Stomach (tissue), 9 donors: ENCODE data around the gene ESAM. TPM values are rescaled to one million over a fixed set of nuclear protein-coding genes. Genes with fewer than 3 reads are reported as not detected.

Source experiments
- DNase-seq, 2 donors: peaks; one replicate each; pipeline versions ENCODE4 v3.0.0 to v3.0.0-alpha.2; 2013 to 2019
- H3K27ac ChIP-seq, 5 donors: fragments of 200-600 bp in 4 of 5; sonication (generic) in 4 of 5; one replicate each; pipeline ENCODE4 v1.5.1; 2013 to 2019; ENCODE audit warnings: mild to moderate bottlenecking in 1 of 5, moderate library complexity in 1 of 5
- H3K27me3 ChIP-seq, 3 donors: fragments of 200-600 bp; sonication (generic); one replicate each; pipeline ENCODE4 v1.5.1; 2017 to 2019; ENCODE audit warnings: mixed run types in 1 of 3
- H3K36me3 ChIP-seq, 4 donors: fragments of 200-600 bp; sonication (generic); 1 replicate in 3 of 4; 2 replicates in 1 of 4; pipeline ENCODE4 v1.5.1; 2016 to 2019
- H3K4me1 ChIP-seq, 4 donors: fragments of 200-600 bp; sonication (generic); one replicate each; pipeline ENCODE4 v1.5.1; 2016 to 2019
- H3K4me3 ChIP-seq, 4 donors: fragments of 200-600 bp; sonication (generic) in 3 of 4; one replicate each; pipeline ENCODE4 v1.5.1; 2016 to 2019; ENCODE audit warnings: mild to moderate bottlenecking in 1 of 4
- H3K9me3 ChIP-seq, 4 donors: fragments of 200-600 bp; sonication (generic); one replicate each; pipeline ENCODE4 v1.5.1; 2016 to 2019
- CTCF ChIP-seq, 7 experiments: fragments of 450-650 bp in 4 of 7; fragments of 200-600 bp in 3 of 7; sonication (generic) in 3 of 7; IDR thresholded peaks; one replicate each; pipeline ENCODE4 v1.5.1; 2016 to 2019; ENCODE audit warnings: antibody characterized with exemption in 7 of 7, control low read depth in 2 of 7, mild to moderate bottlenecking in 1 of 7
- EP300 ChIP-seq: sonication (generic); formaldehyde crosslinking; IDR thresholded peaks from one replicate; pipeline ENCODE4 v1.6.1; 2017; ENCODE audit warnings: antibody characterized with exemption
- POLR2A ChIP-seq, 4 donors: fragments of 450-650 bp; IDR thresholded peaks; one replicate each; pipeline ENCODE4 v1.6.1; 2016; ENCODE audit warnings: antibody characterized with exemption in 4 of 4, control low read depth in 2 of 4, mild to moderate bottlenecking in 1 of 4, moderate library complexity in 1 of 4
- POLR2AphosphoS5 ChIP-seq, 3 donors: sonication (generic); formaldehyde crosslinking; IDR thresholded peaks; one replicate each; pipeline ENCODE4 v1.6.1; 2016; ENCODE audit warnings: antibody characterized with exemption in 3 of 3
- WGBS, 5 donors: extraction: QIAGEN DNeasy Blood & Tissue Kit in 3 of 5; methylation state at CpG; one replicate each; pipeline versions ENCODE4 v1.1.5 to v1.1.7; 2013 to 2018; 5-methylcytosine and 5-hydroxymethylcytosine counted together
- intact Hi-C: fragments of 100-400 bp; cut with DNase I; formaldehyde crosslinking; loops from one replicate; pipeline ENCODE4 v1.15.1; 2023; ENCODE audit warnings: low total_unique reads
- polyA plus RNA-seq, 3 donors: library from polyadenylated mRNA; stranded (reverse); fragments of 200-250 nt; gene quantifications; one replicate each; pipeline ENCODE4 v1.2.3, GENCODE V29; 2013
- total RNA-seq, 5 donors: library from RNA; depleted of rRNA; stranded (reverse); fragments of >200 nt; gene quantifications; one replicate each; pipeline versions ENCODE4 v1.1.0 to v1.2.3, GENCODE V29; 2014 to 2016
- donor health status: healthy with polysubstance abuse.
- donor health status: Bipolar disorder and iron deficiency.
- donor health status: healthy.

The ESAM gene
- total and polyA plus RNA-seq, 8 donors: 4.1 to 19.6 (median 9.6) TPM

GRCh38 chr11:124804884-124805283 lies 42.8 kb upstream of the ESAM start:
- H3K9me3 ChIP-seq: no peaks in the 10 kb centered on the region

GRCh38 chr11:124801636-124802312 lies 39.7 kb upstream of the ESAM start:
- Histone ChIP-seq H3K27me3 (no peaks in the 10 kb centered on the region), H3K27ac (peak overlapping the region in 3 of 5 donors; percentile 98 to 100 (median 99)), H3K4me3 (no peak overlapping the region), H3K4me1 (peaks cover 15 to 41% (median 34%) of the 10 kb centered on the region in 4 donors), H3K36me3 (peaks cover 8 to 17% (median 12%) of the 10 kb centered on the region in 4 donors), H3K9me3 (no peaks in the 10 kb centered on the region)
- no peak for TF ChIP-seq POLR2AphosphoS5 (IDR thresholded peaks at IDR 0.05)
- no peak for TF ChIP-seq CTCF (IDR thresholded peaks at IDR 0.05)
- TF ChIP-seq POLR2A (IDR thresholded peaks at IDR 0.05): no peak
- no peak for TF ChIP-seq EP300
- 77 to 87% (median 82%) methylated on average over 8 of the region's 8 CpGs for WGBS, 5 donors
- DNase-seq: no peak
- intact Hi-C loops: no loop called here

More at GRCh38 chr11:124804884-124805283, 42.8 kb upstream of the ESAM start:
- Histone ChIP-seq H3K4me3 (no peak overlapping the region), H3K36me3 (peaks cover 8 to 23% (median 17%) of the 10 kb centered on the region in 4 donors), H3K27me3 (no peaks in the 10 kb centered on the region), H3K4me1 (peaks cover 0 to 13% (median 9%) of the 10 kb centered on the region in 4 donors), H3K27ac (no peak overlapping the region)
- no peak for DNase-seq
- TF ChIP-seq POLR2AphosphoS5 (IDR thresholded peaks at IDR 0.05): no peak
- intact Hi-C loops: no loop called here
- 83 to 93% (median 84%) methylated on average over 3 of the region's 3 CpGs for WGBS, 5 donors

GRCh38 chr11:124801014-124801413 lies 38.9 kb upstream of the ESAM start:
- Histone ChIP-seq H3K4me1 (peaks cover 15 to 47% (median 35%) of the 10 kb centered on the region in 4 donors), H3K9me3 (no peaks in the 10 kb centered on the region), H3K4me3 (peak overlapping the region; percentile 86 to 100 (median 96)), H3K27me3 (no peaks in the 10 kb centered on the region), H3K27ac (peak overlapping the region in 4 of 5 donors; percentile 92 to 100 (median 98)), H3K36me3 (peaks cover 7 to 10% (median 9%) of the 10 kb centered on the region in 4 donors)
- DNase-seq: peak in 1 of 2 donors; percentile 50
- intact Hi-C loops: no loop called here
- 2 to 11% (median 6%) methylated on average over 8 of the region's 8 CpGs for WGBS, 5 donors
- TF ChIP-seq CTCF (IDR thresholded peaks at IDR 0.05): no peak
- TF ChIP-seq POLR2A (IDR thresholded peaks at IDR 0.05): no peak
- TF ChIP-seq POLR2AphosphoS5 (IDR thresholded peaks at IDR 0.05): peak in 1 of 3 donors; percentile 32

- Histone ChIP-seq H3K4me1 (peaks cover 15 to 52% (median 39%) of the 10 kb centered on the region in 4 donors), H3K9me3 (no peaks in the 10 kb centered on the region), H3K27me3 (no peaks in the 10 kb centered on the region), H3K27ac (peak within 1 kb of the TSS; percentile 92 to 100 (median 98)), H3K36me3 (peaks cover under 1 to 4% (median 2%) of the 10 kb centered on the region in 4 donors), H3K4me3 (peak within 1 kb of the TSS; percentile 86 to 100 (median 96))
- intact Hi-C loops: no loop called here
- WGBS, 5 donors: 0% methylated on average over 24 to 62 of the region's 62 CpGs
- peak; percentile 86 to 96 for DNase-seq
- TF ChIP-seq POLR2AphosphoS5 (IDR thresholded peaks at IDR 0.05) (peak; percentile 19 to 92 (median 89)), EP300 (no peak), POLR2A (IDR thresholded peaks at IDR 0.05) (peak in 1 of 4 donors; percentile 49)
These were observed 38.3 kb upstream of the ESAM start, which contains the start of gene MSANTD2 for GRCh38 chr11:124800226-124800929. Gene MSANTD2, minus strand, starts transcription at chr11:124800406. Its CDS starts 26 bp downstream, at chr11:124800380.
